Right atrium auricular region (tissue), 2 donors: ENCODE measurements around the gene PLCG1. TPM values are rescaled to one million over a fixed set of nuclear protein-coding genes. Genes with fewer than 3 reads are reported as not detected.

Source experiments
- DNase-seq: peaks from one replicate; pipeline ENCODE4 v3.0.0-alpha.2; 2019; ENCODE audit warnings: low spot score
- H3K27ac ChIP-seq, 2 donors: fragments of 200-600 bp; sonication (generic); 1 replicate in 1 of 2; 2 replicates in 1 of 2; pipeline ENCODE4 v1.5.1; 2016 to 2019
- H3K27me3 ChIP-seq, 2 donors: fragments of 200-600 bp; sonication (generic); one replicate each; pipeline versions ENCODE4 v1.5.1 to v1.6.0; 2017 to 2019
- H3K36me3 ChIP-seq: fragments of 200-600 bp; sonication (generic); one replicate; pipeline ENCODE4 v1.5.1; 2016
- H3K4me1 ChIP-seq, 2 donors: fragments of 200-600 bp; sonication (generic); one replicate each; pipeline versions ENCODE4 v1.5.1 to v1.6.0; 2017 to 2019
- H3K4me3 ChIP-seq, 2 donors: fragments of 200-600 bp; sonication (generic); 1 replicate in 1 of 2; 2 replicates in 1 of 2; pipeline ENCODE4 v1.5.1; 2017 to 2019; ENCODE audit warnings: mild to moderate bottlenecking in 1 of 2, moderate library complexity in 1 of 2
- H3K9me3 ChIP-seq, 2 donors: fragments of 200-600 bp; sonication (generic); one replicate each; pipeline ENCODE4 v1.5.1; 2019
- CTCF ChIP-seq, 2 donors: fragments of 200-600 bp; sonication (generic); IDR thresholded peaks; one replicate each; pipeline ENCODE4 v1.5.1; 2019; ENCODE audit warnings: antibody characterized with exemption in 2 of 2
- total RNA-seq, 2 donors: library from RNA; depleted of rRNA; stranded (reverse); fragments of >200 nt; gene quantifications; one replicate each; pipeline ENCODE4 v1.1.0, GENCODE V29; 2016

Gene PLCG1
- total RNA-seq, 2 donors from 2014 or later, result 24.1 to 59.5 TPM

- Histone ChIP-seq H3K36me3 (peaks cover 52% of the 10 kb centered on the region), H3K9me3 (no peaks in the 10 kb centered on the region), H3K4me3 (no peak overlapping the region), H3K27ac (peak overlapping the region; percentile 77 to 83), H3K27me3 (no peaks in the 10 kb centered on the region), H3K4me1 (peaks cover 0 to 63% of the 10 kb centered on the region in 2 donors)
- TF ChIP-seq CTCF (IDR thresholded peaks at IDR 0.05), result peak; percentile 98 to 99
- DNase-seq, result peak; percentile 93
Measured at GRCh38 chr20:41173161-41173721, 35.9 kb downstream of the PLCG1 start.

- H3K36me3 ChIP-seq, result peaks cover 46% of the 10 kb centered on the region
- no peaks in the 10 kb centered on the region for H3K27me3 ChIP-seq
- peaks cover 0 to 70% of the 10 kb centered on the region in 2 donors for H3K4me1 ChIP-seq
- H3K27ac ChIP-seq, result peak overlapping the region; percentile 77 to 83
- DNase-seq, result peak; percentile 53
- H3K4me3 ChIP-seq, result no peak overlapping the region
- H3K9me3 ChIP-seq, result no peaks in the 10 kb centered on the region
- TF ChIP-seq CTCF (IDR thresholded peaks at IDR 0.05), result no peak
Measured at GRCh38 chr20:41173791-41174341, 36.5 kb downstream of the PLCG1 start.

GRCh38 chr20:41174373-41174772 is 37.0 kb downstream of the PLCG1 start:
- no peaks in the 10 kb centered on the region for H3K9me3 ChIP-seq
- H3K4me1 ChIP-seq, result peaks cover 0 to 75% of the 10 kb centered on the region in 2 donors
- no peaks in the 10 kb centered on the region for H3K27me3 ChIP-seq
- TF ChIP-seq CTCF (IDR thresholded peaks at IDR 0.05), result no peak
- H3K36me3 ChIP-seq, result peaks cover 41% of the 10 kb centered on the region
- peak; percentile 49 for DNase-seq
- no peak overlapping the region for H3K4me3 ChIP-seq
- H3K27ac ChIP-seq, result peak overlapping the region; percentile 77 to 83

GRCh38 chr20:41174782-41175181 is 37.4 kb downstream of the PLCG1 start:
- H3K4me3 ChIP-seq, result no peak overlapping the region
- H3K9me3 ChIP-seq, result no peaks in the 10 kb centered on the region
- H3K4me1 ChIP-seq, result peaks cover 0 to 79% of the 10 kb centered on the region in 2 donors
- H3K27ac ChIP-seq, result peak overlapping the region; percentile 77 to 83
- DNase-seq, result peak; percentile 58
- TF ChIP-seq CTCF (IDR thresholded peaks at IDR 0.05), result no peak
- no peaks in the 10 kb centered on the region for H3K27me3 ChIP-seq
- peaks cover 37% of the 10 kb centered on the region for H3K36me3 ChIP-seq

GRCh38 chr20:41175201-41175651 is 37.9 kb downstream of the PLCG1 start:
- DNase-seq, result peak; percentile 32
- no peaks in the 10 kb centered on the region for H3K27me3 ChIP-seq
- peak overlapping the region; percentile 77 to 83 for H3K27ac ChIP-seq
- H3K4me3 ChIP-seq, result no peak overlapping the region
- no peaks in the 10 kb centered on the region for H3K9me3 ChIP-seq
- peaks cover 0 to 81% of the 10 kb centered on the region in 2 donors for H3K4me1 ChIP-seq
- H3K36me3 ChIP-seq, result peaks cover 32% of the 10 kb centered on the region
- no peak for TF ChIP-seq CTCF (IDR thresholded peaks at IDR 0.05)
